Activated naive CD8-positive, alpha-beta T cell (primary cell): ENCODE results near the gene APBA2.

Experiments used
- H3K27ac Mint-ChIP-seq: one replicate; pipeline ENCODE4 v1.8.0; 2021; ENCODE audit warnings: mixed read lengths
- H3K27me3 Mint-ChIP-seq: one replicate; pipeline ENCODE4 v1.8.0; 2021; ENCODE audit warnings: mixed read lengths
- H3K36me3 Mint-ChIP-seq: one replicate; pipeline ENCODE4 v1.8.0; 2021; ENCODE audit warnings: mixed read lengths
- H3K4me1 Mint-ChIP-seq: one replicate; pipeline ENCODE4 v1.8.0; 2021; ENCODE audit warnings: low read depth, mixed read lengths
- H3K4me3 Mint-ChIP-seq: one replicate; pipeline ENCODE4 v1.8.0; 2021; ENCODE audit warnings: mild to moderate bottlenecking, mixed read lengths
- H3K9me3 Mint-ChIP-seq: one replicate; pipeline ENCODE4 v1.8.0; 2021; ENCODE audit warnings: low read depth, mixed read lengths

APBA2 gene

GRCh38 chr15:28871168-28871567 lies 14.6 kb upstream of the APBA2 start:
- Mint-ChIP-seq H3K27ac (no peak overlapping the region), H3K36me3 (no peaks in the 10 kb centered on the region), H3K4me3 (no peak overlapping the region), H3K9me3 (no peaks in the 10 kb centered on the region), H3K27me3 (no peaks in the 10 kb centered on the region), H3K4me1 (peaks cover 11% of the 10 kb centered on the region)

GRCh38 chr15:28873006-28873405 lies 12.8 kb upstream of the APBA2 start:
- Mint-ChIP-seq H3K9me3 (no peaks in the 10 kb centered on the region), H3K27me3 (no peaks in the 10 kb centered on the region), H3K4me3 (no peak overlapping the region), H3K27ac (no peak overlapping the region), H3K4me1 (peaks cover 20% of the 10 kb centered on the region), H3K36me3 (no peaks in the 10 kb centered on the region)

- Mint-ChIP-seq H3K4me3 (no peak overlapping the region), H3K4me1 (peaks cover 20% of the 10 kb centered on the region), H3K36me3 (no peaks in the 10 kb centered on the region), H3K27me3 (no peaks in the 10 kb centered on the region), H3K9me3 (no peaks in the 10 kb centered on the region), H3K27ac (no peak overlapping the region)
These were observed 12.1 kb upstream of the APBA2 start for GRCh38 chr15:28873585-28874190.

- H3K9me3 Mint-ChIP-seq: no peaks in the 10 kb centered on the region
- peaks cover 20% of the 10 kb centered on the region for H3K4me1 Mint-ChIP-seq
- peak overlapping the region; percentile 59 for H3K4me3 Mint-ChIP-seq
- H3K36me3 Mint-ChIP-seq: no peaks in the 10 kb centered on the region
- H3K27ac Mint-ChIP-seq: no peak overlapping the region
- no peaks in the 10 kb centered on the region for H3K27me3 Mint-ChIP-seq
These were observed 10.2 kb upstream of the APBA2 start for GRCh38 chr15:28875461-28876000.

GRCh38 chr15:28876131-28876844 lies 9.5 kb upstream of the APBA2 start:
- H3K27ac Mint-ChIP-seq: no peak overlapping the region
- H3K27me3 Mint-ChIP-seq: no peaks in the 10 kb centered on the region
- H3K36me3 Mint-ChIP-seq: no peaks in the 10 kb centered on the region
- H3K4me1 Mint-ChIP-seq: peaks cover 22% of the 10 kb centered on the region
- peak overlapping the region; percentile 59 for H3K4me3 Mint-ChIP-seq
- H3K9me3 Mint-ChIP-seq: no peaks in the 10 kb centered on the region

- no peaks in the 10 kb centered on the region for H3K36me3 Mint-ChIP-seq
- peaks cover 22% of the 10 kb centered on the region for H3K4me1 Mint-ChIP-seq
- H3K27ac Mint-ChIP-seq: no peak overlapping the region
- no peaks in the 10 kb centered on the region for H3K9me3 Mint-ChIP-seq
- no peak overlapping the region for H3K4me3 Mint-ChIP-seq
- H3K27me3 Mint-ChIP-seq: no peaks in the 10 kb centered on the region
These were observed 9.0 kb upstream of the APBA2 start for GRCh38 chr15:28876845-28877185.

- Mint-ChIP-seq H3K27me3 (no peaks in the 10 kb centered on the region), H3K27ac (no peak overlapping the region), H3K9me3 (no peaks in the 10 kb centered on the region), H3K4me1 (peaks cover 22% of the 10 kb centered on the region), H3K4me3 (no peak overlapping the region), H3K36me3 (no peaks in the 10 kb centered on the region)
These were observed 7.6 kb upstream of the APBA2 start for GRCh38 chr15:28878209-28878608.

- no peak overlapping the region for H3K27ac Mint-ChIP-seq
- no peaks in the 10 kb centered on the region for H3K36me3 Mint-ChIP-seq
- no peak overlapping the region for H3K4me3 Mint-ChIP-seq
- peaks cover 17% of the 10 kb centered on the region for H3K4me1 Mint-ChIP-seq
- no peaks in the 10 kb centered on the region for H3K27me3 Mint-ChIP-seq
- no peaks in the 10 kb centered on the region for H3K9me3 Mint-ChIP-seq
These were observed 6.2 kb upstream of the APBA2 start for GRCh38 chr15:28879551-28879950.

- Mint-ChIP-seq H3K27ac (no peak overlapping the region), H3K4me3 (no peak overlapping the region), H3K27me3 (no peaks in the 10 kb centered on the region), H3K9me3 (no peaks in the 10 kb centered on the region), H3K36me3 (no peaks in the 10 kb centered on the region), H3K4me1 (peaks cover 17% of the 10 kb centered on the region)
These were observed 5.1 kb upstream of the APBA2 start for GRCh38 chr15:28880680-28881079.

- Mint-ChIP-seq H3K4me3 (no peak overlapping the region), H3K36me3 (no peaks in the 10 kb centered on the region), H3K27ac (no peak overlapping the region), H3K4me1 (peaks cover 13% of the 10 kb centered on the region), H3K27me3 (no peaks in the 10 kb centered on the region), H3K9me3 (no peaks in the 10 kb centered on the region)
These were observed 4.6 kb upstream of the APBA2 start for GRCh38 chr15:28881170-28881569.

- no peaks in the 10 kb centered on the region for H3K27me3 Mint-ChIP-seq
- no peak overlapping the region for H3K27ac Mint-ChIP-seq
- H3K4me3 Mint-ChIP-seq: no peak overlapping the region
- peaks cover 11% of the 10 kb centered on the region for H3K4me1 Mint-ChIP-seq
- no peaks in the 10 kb centered on the region for H3K9me3 Mint-ChIP-seq
- no peaks in the 10 kb centered on the region for H3K36me3 Mint-ChIP-seq
These were observed 4.2 kb upstream of the APBA2 start for GRCh38 chr15:28881600-28881999.

- Mint-ChIP-seq H3K27me3 (no peaks in the 10 kb centered on the region), H3K4me3 (peak overlapping the region; percentile 80)
These were observed 1.4 kb upstream of the APBA2 start for GRCh38 chr15:28884151-28884940.

GRCh38 chr15:28885128-28885629 lies 595 bp upstream of the APBA2 start:
- Mint-ChIP-seq H3K4me1 (peaks cover 36% of the 10 kb centered on the region), H3K4me3 (peak overlapping the region; percentile 80), H3K9me3 (no peaks in the 10 kb centered on the region), H3K36me3 (no peaks in the 10 kb centered on the region), H3K27ac (peak overlapping the region; percentile 78), H3K27me3 (no peaks in the 10 kb centered on the region)

More at GRCh38 chr15:28884151-28884940, 1.4 kb upstream of the APBA2 start:
- Mint-ChIP-seq H3K36me3 (no peaks in the 10 kb centered on the region), H3K4me1 (peaks cover 28% of the 10 kb centered on the region), H3K27ac (no peak overlapping the region), H3K9me3 (no peaks in the 10 kb centered on the region)

GRCh38 chr15:28886431-28887338 lies 911 bp downstream of the APBA2 start:
- Mint-ChIP-seq H3K27ac (peak overlapping the region; percentile 84), H3K4me3 (peak overlapping the region; percentile 88), H3K4me1 (peaks cover 50% of the 10 kb centered on the region)

More at GRCh38 chr15:28886431-28887338, 911 bp downstream of the APBA2 start:
- Mint-ChIP-seq H3K27me3 (no peaks in the 10 kb centered on the region), H3K36me3 (no peaks in the 10 kb centered on the region), H3K9me3 (no peaks in the 10 kb centered on the region)
